ENCODE results near the gene NR6A1.
"Not testable (repeated sequence)": the region's sequence is repeated elsewhere in the genome, so short reads cannot be mapped to it uniquely, and the experiment has no call there.

Gene NR6A1

DNA sequence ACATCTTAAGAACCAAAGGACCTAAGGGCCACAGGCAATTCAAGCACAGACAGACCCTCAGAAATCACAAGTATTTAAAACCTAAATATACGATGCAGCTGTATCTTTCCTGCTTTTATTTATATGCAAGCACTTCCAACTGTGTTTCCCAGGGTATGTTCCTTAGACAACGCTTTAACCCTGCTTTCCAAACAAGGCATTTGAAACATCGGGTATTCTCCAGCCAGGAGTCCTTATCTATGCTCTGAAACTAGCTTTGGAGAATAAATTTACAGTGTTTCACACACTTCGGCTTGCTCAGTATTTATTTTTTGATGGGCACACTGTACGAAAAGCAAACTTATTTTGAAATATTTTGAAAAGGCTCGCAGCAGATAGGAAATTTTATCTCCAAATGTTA is 13.5 kb downstream of the NR6A1 start:
- no peak for DNase-seq

DNA sequence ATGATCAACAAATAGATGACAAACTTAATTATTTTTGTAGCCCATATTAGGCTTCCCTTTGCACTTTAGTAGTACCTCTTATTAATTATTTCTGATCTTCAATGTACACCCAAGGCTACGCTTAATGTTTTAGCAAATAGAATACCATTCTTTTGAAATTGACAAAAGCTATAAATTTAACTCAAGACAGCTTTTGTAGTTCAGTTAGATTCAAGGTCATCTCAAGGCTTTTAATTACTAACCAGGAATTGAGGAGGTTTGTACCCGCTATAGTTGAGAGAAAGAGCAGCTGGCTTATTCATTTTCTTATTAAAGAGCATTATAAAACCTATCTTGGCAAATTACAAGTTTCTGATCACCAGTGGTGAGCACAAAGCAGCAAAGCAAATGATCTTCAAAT is 15.1 kb downstream of the NR6A1 start:
- DNase-seq, result no peak

DNA sequence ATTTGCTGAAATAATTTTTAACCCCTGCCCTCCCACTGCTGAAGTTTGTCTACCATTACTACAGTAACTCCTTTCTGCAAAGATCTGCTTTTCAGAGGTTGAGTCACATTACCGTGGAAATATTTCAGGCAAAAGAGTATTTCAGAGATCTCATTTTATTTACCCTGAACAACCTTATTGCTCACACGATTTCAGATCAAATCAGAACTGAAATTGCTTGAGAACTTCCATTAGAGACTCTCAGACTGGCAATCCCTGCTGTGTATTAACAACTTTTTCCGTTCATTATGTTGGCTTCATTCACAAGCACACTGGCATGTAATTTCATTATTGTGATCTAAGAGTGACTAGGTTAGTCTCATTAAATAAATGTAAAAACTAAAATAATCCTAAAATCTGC is 16.1 kb downstream of the NR6A1 start:
- DNase-seq, result no peak

DNA sequence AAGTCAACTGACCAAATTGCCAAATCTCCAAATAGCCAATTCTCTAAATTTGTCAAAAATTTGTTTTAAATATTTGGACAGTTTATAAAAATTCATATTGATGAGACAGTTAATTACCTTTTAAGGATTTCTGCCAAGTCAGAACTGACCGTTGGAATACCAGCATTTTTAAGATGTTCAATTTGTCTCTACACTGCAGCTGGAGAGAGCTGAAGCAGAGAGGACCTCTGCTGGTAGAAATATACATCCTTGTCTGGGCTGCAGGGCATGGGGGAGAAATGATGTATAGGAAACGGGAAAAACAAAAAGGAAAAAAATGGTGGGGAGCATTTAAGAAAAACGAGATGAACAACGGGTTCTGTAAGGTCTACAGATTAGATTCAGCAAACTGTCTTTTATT is 16.8 kb downstream of the NR6A1 start:
- DNase-seq, result no peak

DNA sequence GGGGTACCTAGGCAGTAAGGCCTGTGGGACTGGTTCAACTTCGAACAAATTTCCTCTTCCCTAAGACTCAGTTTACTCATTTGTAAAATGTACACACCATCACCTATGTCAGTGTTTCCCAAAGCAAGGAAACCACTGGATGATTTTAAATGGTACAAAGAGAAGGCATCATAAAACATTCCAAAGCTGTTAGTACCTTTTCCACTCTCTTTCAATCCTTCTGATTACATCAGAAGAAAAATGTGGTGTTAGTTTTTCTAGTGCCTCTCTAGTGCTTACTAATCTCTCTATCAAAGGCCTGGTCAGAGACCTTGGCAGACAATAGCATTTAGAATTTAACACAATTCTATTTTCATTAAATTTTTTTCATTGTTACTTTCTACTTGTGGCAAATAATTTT is 18.1 kb downstream of the NR6A1 start:
- DNase-seq, result no peak

DNA sequence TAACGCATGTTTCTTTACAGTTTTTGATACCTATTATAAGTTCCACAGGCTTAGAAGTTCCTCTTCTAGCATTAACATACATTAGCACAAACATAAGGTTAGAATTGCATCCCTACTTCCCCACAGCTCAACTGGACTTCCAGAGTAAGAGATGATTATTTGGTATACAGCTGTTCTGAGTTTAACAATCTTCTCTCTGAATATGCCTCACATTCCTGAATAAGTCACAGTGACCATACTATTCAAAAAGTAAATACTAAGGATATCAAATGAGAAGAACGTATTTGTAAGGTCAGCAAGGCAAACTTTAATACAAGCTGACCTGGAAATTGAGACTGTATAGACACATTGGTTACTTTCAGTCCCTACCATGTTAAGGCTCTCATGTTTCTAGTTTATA is 21.3 kb downstream of the NR6A1 start:
- no peak for DNase-seq

DNA sequence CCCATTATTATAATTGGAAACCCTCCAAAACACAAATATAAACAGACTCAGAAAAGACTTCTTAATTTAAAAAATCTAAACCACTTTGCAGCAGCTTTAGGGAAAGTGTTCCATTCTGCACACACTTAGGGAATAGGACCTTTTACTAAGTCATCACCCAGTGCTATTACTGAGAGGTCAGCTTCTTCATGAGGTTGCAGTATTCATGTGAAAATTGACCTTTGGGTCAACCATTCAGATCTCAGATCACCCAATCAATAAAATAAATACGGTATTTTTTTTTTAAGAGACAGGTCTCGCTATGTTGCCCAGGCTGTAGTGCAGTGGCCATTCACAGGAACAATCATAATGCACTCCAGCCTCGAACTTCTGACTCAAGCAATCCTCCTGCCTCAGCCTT is 21.8 kb downstream of the NR6A1 start:
- DNase-seq, result no peak

DNA sequence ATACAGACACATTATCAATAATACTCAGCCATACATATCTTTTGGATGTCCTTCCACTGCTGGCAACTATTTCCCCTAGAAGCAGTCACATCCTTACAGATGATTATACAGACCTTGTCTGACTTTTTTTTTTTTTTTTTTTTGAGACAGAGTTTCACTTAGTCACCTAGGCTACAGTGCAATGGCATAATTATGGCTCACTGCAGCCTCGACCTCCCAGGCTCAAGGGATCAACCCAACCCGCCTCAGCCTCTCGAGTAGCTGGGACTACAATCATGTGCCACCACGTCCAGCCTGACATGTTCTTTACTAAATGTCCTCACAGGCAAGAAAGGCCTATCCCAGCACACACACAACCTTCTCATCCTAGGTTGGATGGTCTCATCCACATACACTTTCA is 24.0 kb downstream of the NR6A1 start:
- DNase-seq, result no peak

DNA sequence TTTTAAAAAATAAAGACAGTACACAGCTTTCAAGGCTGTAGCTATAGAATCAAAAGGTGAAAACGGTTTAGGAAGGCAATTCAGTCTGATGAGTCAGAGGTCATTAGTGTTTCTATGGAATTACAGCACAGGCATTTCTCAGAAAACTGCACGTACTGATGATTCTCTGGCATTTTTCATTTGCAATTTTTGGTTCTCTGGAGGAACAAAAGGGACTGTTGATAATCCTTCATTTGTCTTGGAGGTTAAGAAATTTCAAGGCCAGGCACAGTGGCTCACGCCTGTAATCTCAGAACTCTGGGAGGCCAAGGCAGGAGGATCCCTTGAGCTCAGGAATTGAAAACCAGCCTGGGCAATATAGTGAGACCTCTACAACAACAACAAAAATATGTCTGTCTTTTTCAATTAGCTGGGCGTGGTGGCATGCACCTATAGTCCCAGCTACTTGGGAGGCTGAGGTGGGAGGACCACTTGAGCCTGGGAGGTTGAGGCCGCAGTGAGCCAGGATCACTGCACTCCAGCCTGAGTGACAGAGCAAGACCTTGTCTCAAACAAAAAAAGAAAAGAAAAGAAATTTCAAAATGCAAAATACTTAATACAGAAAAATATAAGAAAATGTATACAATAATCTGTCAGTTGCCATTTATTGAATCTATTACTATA is 27.3 kb downstream of the NR6A1 start:
- DNase-seq, result no peak

DNA sequence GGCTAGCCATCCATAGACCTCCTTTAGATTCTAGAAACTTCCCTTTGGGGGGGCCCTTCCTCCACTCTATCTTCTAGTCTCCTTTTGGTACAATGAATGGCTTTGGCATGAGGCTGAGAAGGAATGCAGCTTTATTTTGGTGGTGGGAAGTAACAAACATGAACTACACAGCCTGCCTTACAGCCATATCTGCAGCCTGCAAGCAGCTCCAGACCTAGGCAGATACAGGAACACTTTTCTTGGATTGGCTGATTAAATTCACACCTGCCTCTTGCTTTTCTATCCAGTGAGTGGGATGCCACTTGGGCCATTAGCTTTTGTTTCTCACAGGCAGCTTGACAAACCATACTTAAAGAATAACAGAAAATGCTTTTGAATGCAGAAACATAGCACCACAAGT is 28.2 kb downstream of the NR6A1 start:
- DNase-seq, result no peak

DNA sequence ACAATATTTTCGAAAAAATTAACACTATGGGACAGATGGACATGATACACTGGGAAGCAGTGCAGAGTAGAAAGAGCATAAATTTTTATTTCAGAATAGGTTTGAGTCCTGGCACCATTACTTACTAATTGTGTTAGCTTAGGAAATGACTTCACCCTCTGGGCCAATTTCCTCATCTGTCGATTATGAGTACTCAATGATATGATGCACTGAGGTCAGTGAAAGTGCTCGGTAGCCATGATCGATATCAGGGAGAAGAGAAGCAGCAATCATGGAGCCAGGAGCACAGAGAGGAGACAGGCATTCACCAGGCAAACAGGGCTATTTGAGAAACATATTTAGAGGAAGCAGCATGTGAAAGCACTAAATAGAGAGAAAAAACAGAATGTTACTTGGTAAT is 29.4 kb downstream of the NR6A1 start:
- no peak for DNase-seq

DNA sequence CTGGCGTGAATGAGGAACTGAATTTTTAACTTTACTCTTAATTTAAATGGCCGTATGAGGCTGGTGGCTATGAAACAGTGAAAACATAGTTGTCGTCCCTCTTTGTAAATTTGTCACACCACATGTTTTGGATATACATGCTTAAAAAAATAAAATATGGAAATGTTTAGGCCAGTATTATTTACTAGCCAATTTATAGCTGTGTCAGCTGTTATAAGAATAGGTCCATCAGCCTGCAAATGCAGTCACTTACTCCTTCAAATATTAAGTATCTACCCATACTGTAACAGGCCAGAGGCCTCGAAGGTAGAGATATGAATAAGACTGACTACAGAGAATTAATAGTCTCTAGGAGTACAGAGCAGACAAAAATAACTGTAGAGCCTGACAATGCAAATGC is 30.0 kb downstream of the NR6A1 start:
- no peak for DNase-seq

DNA sequence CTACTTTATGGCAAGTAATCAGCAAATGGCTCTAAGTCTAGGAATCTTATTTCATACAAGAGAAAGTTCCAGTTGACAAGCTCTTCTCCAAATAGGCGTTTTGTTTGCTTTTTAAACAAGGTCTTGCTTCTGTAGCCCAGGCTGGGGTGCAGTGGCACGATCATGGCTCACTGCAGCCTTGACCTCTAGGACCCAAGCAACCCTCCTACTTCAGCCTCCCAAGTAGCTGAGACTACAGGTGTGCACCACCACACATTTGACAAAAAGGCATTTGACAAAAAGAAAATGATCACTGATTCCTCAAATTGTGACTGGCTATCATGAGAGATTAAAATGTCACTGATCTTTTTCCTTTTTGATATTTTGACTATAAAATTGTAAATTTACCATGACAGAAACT is 31.8 kb downstream of the NR6A1 start:
- DNase-seq, result no peak

DNA sequence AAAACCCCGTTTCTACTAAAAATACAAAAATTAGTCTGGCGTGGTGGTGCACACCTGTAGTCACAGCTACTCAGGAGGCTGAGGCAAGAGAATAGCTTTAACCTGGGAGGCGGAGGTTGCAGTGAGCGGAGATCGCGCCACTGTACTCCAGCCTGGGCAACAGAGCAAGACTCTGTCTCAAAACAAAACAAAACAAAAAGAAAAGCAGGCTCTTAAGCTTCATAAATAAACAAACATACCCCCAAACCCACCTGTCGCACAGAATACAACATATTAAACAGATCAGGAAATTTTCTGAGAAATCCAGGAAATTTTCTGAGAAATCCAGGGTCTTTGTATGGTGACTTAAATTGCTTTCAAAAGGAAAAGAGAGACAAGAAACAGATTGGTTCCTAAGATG is 33.0 kb downstream of the NR6A1 start:
- not testable (repeated sequence) for DNase-seq

DNA sequence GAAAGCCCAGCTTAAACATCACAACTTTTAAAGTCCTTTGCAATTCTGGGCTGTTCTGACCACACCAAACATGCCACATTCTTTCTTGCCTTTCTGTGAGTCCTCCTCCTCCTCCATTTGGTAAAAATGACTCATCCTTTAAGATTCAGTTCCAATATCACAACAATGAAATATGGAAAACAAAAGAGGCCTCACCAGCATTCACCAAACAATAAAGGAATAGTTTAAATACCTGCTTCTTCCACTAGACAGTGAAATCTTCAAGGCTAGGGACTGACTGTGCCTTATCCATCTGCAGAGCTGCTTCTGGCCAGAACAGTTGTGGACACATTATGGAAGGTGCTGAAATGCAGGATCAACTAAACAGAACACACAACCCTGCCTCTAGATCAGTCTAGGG is 36.0 kb downstream of the NR6A1 start:
- DNase-seq, result no peak

DNA sequence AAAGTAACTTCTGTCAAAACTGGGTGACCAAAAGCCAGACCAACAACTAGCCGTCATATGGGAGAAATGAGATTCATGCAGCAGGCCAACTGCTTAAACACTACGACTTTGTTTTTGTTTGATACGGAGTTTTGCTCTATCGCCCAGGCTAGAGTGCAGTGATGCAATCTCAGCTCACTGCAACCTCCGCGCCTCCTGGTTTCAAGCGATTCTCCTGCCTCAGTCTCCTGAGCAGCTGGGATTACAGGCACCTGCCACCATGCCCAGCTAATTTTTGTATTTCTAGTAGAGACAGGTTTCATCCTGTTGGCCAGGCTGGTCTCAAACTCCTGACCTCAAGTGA is 36.4 kb downstream of the NR6A1 start:
- DNase-seq, result not testable (repeated sequence)

DNA sequence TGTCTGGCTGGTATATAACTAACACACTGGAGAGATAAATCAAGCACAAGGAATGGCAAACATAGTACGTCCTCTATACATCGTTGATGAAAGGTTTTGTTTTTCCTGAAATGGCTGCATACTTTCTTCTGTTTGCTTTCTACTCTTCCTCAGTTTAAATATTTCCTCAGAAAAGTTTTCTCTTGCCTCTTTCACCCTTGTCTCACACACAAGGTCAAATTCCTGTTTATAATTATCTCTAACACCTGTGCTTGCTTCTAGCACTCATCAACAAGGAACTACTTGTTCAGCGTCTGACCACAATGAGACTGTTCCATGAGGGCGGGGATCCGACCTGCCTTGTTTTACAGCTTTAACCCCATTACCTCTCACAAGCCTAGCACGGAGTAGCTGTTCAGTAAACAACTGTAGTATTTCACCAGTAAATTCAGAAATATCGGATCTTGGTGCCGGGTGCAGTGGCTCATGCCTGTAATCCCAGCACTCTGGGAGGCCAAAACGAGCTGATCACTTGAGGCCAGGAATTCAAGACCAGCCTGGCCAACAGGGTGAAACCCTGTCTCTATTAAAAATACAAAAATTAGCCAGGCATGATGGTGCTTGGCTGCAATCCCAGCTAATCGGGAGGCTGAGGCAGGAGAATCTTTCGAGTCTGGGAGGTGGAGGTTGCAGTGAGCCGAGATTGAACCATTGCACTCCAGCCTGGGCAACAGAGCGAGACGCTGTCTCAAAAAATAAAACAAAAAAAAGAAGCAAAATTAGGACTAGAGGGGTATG is 37.0 kb downstream of the NR6A1 start:
- DNase-seq, result no peak

DNA sequence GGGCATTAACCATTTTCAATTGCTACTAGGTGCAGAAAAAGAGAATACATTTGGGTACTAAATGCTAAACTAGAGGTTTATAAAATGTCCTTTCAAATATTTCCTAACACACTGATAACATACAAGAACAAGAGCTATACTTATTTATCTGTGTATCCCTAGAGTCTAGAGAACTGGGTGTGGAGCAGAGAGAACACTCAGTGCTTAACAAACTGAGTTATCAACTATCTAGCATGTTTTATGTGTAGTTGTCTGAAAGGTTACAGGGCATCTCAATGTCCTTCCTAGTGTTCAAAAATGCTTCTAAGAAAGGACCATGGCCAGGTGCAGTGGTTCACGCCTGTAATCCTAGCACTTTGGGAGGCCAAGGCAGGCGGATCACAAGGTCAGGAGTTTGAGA is 40.3 kb downstream of the NR6A1 start:
- DNase-seq, result no peak

DNA sequence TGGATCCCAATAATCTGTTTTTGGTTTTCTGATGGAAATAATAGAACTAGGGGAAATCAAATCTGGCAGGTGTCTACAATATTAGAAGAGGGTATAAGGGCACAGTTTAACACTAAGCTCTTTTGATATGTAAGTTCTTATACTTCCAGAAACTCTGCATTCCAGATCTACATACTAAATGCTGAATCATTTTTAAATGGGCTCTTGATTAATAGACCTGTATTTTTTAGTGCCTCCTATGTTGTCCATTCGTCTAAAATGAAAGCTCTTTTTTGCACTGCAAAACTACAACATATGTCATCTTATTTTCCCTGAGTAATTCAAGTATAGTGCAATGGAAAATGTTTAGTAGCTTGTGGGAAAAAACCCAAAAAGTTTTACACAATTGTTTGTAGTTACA is 44.2 kb downstream of the NR6A1 start:
- no peak for DNase-seq

DNA sequence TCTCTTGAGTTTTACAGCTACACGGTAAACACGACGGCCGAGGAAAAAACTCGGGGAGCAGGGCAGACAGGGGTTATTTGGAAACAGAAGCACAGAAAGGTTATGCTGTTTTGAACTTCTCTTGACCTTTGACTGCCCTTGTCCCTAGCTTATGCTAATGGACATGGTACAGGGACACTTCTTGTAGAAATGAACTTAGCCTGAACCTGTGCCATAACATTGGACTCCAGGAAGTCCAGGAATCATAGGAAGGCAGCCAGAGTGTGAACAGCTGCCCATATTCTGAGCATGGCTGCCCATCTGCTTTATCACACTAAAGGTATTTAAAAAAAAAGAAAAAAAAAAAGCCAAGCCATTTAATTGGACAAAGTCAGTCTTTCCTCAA is 46.1 kb downstream of the NR6A1 start:
- DNase-seq, result no peak

DNA sequence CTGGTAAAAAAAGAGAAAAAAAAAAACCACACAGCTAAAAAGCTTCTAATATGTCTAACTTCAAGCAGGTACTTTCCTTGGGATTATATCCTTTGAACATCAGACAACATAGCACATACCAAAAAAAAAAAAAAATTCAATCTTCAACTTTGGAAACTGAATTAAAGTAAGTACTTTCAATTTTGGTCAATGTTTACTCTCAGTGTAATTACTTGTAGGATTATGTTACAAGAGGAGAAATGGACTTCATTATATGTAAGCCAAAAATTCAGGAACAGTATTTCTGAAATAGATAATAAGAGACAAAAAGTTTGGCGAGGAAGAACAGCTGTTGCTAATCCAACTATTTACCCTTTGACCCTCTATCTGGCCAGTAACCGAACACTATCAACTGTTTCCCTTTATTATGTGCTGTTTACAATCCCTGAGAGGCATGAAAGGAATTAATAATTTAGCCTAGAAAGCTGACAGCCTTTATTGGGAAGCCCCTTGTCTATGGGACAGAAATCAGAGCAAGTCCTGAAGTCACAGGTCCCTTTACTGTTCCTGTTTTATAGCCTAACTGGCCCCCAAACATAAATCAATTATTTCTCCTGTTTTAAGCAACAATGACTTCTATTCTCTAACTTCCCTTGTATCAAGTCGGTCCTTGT is 46.6 kb downstream of the NR6A1 start:
- DNase-seq, result no peak

DNA sequence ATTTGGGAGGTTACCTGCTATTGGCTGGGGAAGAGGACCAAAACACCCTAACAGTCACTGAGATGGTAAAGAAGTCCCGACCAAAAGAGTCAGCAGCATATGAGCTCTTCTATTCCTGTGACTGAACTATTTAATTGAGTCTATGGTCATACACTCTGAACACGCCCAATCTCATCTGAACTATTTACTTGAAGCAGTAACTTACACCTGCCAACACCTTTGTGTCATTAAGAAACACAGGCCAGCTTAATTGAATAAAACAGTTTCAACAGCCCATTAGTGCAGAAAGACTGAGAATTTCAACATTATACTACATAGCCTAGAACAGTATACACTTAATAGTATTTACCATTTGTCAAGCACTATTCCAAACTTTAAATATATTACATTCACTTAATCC is 47.8 kb downstream of the NR6A1 start:
- no peak for DNase-seq

DNA sequence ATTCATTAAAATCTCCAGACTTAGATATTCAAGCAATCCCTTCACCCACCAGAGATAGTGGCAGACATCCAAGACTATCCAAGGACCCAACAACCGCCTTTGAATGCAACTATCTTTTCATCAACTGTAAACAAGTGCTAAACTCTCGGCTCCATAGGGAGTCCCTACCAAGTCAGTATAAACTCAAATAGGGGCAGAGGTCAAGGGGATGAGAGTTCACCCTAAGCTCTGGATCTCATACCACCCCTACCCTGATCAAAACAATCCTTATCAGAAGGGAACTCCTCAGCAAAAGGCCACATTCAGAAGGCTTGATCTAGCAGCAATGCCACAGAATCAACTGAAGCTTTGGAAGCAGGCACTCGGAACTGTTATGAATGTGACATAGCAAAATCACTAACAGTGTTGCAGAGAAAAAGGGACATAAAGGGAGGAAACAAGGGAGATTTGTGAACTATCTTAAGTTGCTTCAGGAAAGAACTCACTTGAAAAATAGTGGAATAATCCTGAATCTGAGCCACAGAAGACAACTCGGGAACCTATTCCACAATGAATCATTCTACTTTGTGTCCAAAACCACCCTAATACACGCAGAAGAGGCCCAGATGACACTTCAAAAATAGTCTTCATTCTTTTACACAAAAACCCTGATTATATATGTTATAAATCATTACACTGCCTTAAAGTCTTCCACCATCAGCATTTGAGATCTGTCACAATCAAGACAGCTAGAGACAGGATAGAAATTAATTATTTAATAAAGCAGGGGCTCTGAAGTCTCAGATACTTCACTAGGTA is 49.8 kb downstream of the NR6A1 start:
- DNase-seq, result no peak
